WTC11 (cell line): ENCODE measurements around the gene NTN4.

Experiments used
- ARID4B ChIP-seq: sonication (generic); formaldehyde crosslinking; IDR thresholded peaks from 2 replicates; pipeline ENCODE4 v1.8.0; 2023; ENCODE audit warnings: missing genetic modification reagents, mild to moderate bottlenecking, borderline replicate concordance
- CTCF ChIP-seq: fragments of 200-600 bp; IDR thresholded peaks from 2 replicates; pipeline ENCODE4 v1.8.0; 2022; ENCODE audit warnings: antibody characterized with exemption
- EMX1 ChIP-seq: fragments of 250-450 bp; sonication (Bioruptor Pico); IDR thresholded peaks from 2 replicates; pipeline ENCODE4 v1.8.0; 2021; ENCODE audit warnings: mild to moderate bottlenecking
- NFYB ChIP-seq: sonication (generic); formaldehyde crosslinking; conservative IDR thresholded peaks from 2 replicates; pipeline ENCODE4 v1.8.0; 2022; ENCODE audit warnings: low read depth, missing genetic modification reagents
- USF2 ChIP-seq: sonication (generic); formaldehyde crosslinking; IDR thresholded peaks from 2 replicates; pipeline ENCODE4 v1.8.1; 2023; ENCODE audit warnings: mild to moderate bottlenecking, missing genetic modification reagents, moderate library complexity
- TF ChIP-seq, protein P1 (sequence below): sonication (generic); formaldehyde crosslinking; IDR thresholded peaks from 2 replicates; pipeline ENCODE4 v1.8.0; 2022; ENCODE audit warnings: mild to moderate bottlenecking, missing genetic modification reagents
- TF ChIP-seq, protein P2 (sequence below): sonication (generic); formaldehyde crosslinking; IDR thresholded peaks from 2 replicates; pipeline ENCODE4 v1.8.0; 2022; ENCODE audit warnings: missing genetic modification reagents

- TF ChIP-seq, protein P1, sequence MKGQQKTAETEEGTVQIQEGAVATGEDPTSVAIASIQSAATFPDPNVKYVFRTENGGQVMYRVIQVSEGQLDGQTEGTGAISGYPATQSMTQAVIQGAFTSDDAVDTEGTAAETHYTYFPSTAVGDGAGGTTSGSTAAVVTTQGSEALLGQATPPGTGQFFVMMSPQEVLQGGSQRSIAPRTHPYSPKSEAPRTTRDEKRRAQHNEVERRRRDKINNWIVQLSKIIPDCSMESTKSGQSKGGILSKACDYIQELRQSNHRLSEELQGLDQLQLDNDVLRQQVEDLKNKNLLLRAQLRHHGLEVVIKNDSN (CRISPR knock-in tag), result no peak
- TF ChIP-seq NFYB (CRISPR knock-in tag), result no peak
- no peak for TF ChIP-seq ARID4B
- TF ChIP-seq CTCF, result no peak
- no peak for TF ChIP-seq USF2 (CRISPR knock-in tag)
- TF ChIP-seq EMX1 (CRISPR knock-in tag), result no peak
- TF ChIP-seq, protein P2, sequence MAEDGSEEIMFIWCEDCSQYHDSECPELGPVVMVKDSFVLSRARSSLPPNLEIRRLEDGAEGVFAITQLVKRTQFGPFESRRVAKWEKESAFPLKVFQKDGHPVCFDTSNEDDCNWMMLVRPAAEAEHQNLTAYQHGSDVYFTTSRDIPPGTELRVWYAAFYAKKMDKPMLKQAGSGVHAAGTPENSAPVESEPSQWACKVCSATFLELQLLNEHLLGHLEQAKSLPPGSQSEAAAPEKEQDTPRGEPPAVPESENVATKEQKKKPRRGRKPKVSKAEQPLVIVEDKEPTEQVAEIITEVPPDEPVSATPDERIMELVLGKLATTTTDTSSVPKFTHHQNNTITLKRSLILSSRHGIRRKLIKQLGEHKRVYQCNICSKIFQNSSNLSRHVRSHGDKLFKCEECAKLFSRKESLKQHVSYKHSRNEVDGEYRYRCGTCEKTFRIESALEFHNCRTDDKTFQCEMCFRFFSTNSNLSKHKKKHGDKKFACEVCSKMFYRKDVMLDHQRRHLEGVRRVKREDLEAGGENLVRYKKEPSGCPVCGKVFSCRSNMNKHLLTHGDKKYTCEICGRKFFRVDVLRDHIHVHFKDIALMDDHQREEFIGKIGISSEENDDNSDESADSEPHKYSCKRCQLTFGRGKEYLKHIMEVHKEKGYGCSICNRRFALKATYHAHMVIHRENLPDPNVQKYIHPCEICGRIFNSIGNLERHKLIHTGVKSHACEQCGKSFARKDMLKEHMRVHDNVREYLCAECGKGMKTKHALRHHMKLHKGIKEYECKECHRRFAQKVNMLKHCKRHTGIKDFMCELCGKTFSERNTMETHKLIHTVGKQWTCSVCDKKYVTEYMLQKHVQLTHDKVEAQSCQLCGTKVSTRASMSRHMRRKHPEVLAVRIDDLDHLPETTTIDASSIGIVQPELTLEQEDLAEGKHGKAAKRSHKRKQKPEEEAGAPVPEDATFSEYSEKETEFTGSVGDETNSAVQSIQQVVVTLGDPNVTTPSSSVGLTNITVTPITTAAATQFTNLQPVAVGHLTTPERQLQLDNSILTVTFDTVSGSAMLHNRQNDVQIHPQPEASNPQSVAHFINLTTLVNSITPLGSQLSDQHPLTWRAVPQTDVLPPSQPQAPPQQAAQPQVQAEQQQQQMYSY (CRISPR knock-in tag), result no peak
Observed at GRCh38 chr12:95773320-95773719, 17.2 kb downstream of the NTN4 start.
